GM12892 (cell line): Measurements from ENCODE around the gene KIFC3.

Experiments used
- POLR2A ChIP-seq: IDR thresholded peaks from 2 replicates; pipeline ENCODE4 v1.6.1; 2011; ENCODE audit warnings: low read depth, low read length, control low read depth
- TAF1 ChIP-seq: IDR thresholded peaks from 2 replicates; pipeline ENCODE4 v1.6.1; 2011; ENCODE audit warnings: low read depth, mild to moderate bottlenecking, control low read depth, low read length, borderline replicate concordance

- TF ChIP-seq POLR2A (no peak), TAF1 (no peak)
These were observed 51.3 kb downstream of the KIFC3 start for GRCh38 chr16:57750796-57751538.
